HG02870 (cell line): ENCODE data around the gene PRKAG3.

Source experiments
- ATAC-seq: cut with Tn5 transposase; IDR thresholded peaks from one replicate; pipeline ENCODE4 v1.9.1; 2021; ENCODE audit warnings: mild to moderate bottlenecking, moderate library complexity; ENCODE audit not compliant: unreplicated experiment

The PRKAG3 gene

DNA sequence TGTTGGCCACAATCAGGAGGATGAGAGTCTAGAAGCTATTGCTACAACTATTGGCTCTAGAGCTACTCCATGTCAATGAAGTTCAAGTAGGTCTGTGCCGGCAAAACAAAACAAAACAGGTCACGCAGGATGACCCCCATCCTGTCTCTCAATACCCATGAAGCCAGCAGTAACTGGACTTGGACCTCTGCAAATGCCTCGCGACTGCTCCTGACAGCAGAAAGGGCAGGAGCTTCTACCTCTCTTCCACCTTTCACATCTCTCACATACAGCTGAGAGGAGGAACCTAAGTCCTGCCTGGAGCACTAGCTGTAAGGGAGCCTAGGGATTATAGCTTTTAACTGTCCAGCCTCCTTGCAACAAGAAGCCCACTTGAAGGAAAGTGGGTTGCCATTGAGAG, 16.0 kb downstream of the PRKAG3 start:
- no peak for ATAC-seq

DNA sequence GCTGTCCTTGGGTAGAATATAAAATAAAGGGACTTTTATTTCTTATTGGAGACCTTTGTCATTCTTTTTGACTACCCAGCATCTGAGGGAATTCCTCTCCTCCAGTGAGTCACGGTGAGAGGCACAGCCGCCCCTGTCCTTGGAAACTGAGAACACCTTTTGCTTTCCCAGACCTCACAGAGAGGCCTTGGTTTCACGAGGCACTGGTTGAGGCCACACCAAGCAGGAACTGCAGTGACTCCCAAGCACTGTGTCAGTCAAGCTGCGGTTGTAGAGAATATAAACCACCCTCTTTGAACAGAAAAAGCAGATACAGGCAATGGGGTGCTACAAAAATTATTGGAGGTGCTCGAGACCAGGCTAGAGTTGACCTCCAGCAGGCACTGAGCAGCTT, 16.4 kb downstream of the PRKAG3 start:
- ATAC-seq = no peak

DNA sequence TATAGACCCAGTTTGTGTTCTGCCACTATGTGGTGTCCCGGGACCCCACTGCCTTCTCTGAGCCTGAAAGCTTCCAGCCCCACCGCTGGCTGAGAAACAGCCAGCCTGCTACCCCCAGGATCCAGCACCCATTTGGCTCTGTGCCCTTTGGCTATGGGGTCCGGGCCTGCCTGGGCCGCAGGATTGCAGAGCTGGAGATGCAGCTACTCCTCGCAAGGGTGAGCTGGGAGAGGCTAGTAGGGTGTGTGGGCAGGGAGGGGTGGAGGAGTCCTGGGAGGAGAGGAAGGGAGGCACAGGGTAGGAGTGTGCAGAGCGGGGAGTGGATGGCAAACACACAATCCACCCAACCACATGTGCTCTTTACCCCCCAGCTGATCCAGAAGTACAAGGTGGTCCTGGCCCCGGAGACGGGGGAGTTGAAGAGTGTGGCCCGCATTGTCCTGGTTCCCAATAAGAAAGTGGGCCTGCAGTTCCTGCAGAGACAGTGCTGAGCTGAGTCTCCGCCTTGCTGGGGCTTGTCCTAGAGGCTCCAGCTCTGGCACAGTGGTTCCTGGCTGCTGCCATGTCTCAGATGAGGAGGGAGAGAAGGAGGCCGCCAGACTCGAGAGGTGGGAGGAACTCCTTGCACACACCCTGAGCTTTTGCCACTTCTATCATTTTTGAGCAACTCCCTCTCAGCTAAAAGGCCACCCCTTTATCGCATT, 16.9 kb downstream of the PRKAG3 start:
- ATAC-seq = no peak

DNA sequence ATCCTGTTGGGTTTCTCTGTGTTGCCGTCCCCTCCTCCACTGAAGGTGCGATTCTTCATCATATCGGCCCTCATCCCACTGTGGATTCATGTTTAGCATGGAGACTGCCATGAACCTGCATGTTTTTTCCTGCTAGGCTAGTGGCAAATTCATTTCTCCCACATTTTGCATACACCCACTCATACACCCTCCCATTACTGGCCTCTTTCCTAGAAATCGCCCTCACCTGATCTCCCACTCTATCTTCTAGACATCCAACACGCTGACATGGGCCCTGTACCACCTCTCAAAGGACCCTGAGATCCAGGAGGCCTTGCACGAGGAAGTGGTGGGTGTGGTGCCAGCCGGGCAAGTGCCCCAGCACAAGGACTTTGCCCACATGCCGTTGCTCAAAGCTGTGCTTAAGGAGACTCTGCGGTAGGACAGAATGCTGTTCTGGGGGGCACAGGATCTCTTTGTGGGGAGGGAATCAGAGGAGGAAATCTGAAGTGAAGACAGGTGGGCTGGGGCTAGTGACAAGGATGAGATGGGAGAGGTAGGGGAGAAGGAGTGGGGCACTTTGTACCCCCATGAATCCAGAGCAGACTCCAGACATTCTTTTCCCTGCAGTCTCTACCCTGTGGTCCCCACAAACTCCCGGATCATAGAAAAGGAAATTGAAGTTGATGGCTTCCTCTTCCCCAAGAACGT, 17.7 kb downstream of the PRKAG3 start:
- no peak for ATAC-seq

DNA sequence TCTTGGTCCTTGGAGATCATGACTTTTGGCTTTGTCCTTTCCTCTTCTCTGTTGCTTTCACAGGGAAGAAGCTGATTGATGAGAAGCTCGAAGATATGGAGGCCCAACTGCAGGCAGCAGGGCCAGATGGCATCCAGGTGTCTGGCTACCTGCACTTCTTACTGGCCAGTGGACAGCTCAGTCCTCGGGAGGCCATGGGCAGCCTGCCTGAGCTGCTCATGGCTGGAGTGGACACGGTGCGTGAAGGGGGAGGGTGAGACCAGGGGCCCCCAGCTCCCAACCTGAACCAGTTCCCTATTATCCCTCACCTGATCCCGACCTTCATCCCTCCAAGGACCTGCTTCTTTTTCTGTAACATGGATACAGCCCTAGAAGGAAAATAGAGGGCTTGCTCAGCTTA, 18.7 kb downstream of the PRKAG3 start:
- no peak for ATAC-seq

DNA sequence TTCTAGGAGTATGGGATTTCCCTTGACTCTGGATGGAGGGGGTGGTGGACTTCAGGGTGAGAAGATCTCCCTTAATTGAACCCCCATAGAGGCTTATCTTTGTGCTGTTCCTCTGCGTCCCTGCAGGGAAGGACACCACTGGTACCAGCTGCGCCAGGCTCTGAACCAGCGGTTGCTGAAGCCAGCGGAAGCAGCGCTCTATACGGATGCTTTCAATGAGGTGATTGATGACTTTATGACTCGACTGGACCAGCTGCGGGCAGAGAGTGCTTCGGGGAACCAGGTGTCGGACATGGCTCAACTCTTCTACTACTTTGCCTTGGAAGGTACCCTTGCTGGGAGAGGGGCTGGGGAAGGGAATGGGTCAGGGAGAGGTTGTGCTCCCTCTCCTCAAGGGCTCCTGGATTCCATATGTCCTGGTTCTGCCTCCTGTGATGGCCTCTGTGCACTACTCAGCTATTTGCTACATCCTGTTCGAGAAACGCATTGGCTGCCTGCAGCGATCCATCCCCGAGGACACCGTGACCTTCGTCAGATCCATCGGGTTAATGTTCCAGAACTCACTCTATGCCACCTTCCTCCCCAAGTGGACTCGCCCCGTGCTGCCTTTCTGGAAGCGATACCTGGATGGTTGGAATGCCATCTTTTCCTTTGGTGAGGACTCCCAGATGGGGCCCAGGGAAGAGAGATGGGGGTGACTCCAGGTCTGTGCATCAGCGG, 19.3 kb downstream of the PRKAG3 start:
- no peak for ATAC-seq

DNA sequence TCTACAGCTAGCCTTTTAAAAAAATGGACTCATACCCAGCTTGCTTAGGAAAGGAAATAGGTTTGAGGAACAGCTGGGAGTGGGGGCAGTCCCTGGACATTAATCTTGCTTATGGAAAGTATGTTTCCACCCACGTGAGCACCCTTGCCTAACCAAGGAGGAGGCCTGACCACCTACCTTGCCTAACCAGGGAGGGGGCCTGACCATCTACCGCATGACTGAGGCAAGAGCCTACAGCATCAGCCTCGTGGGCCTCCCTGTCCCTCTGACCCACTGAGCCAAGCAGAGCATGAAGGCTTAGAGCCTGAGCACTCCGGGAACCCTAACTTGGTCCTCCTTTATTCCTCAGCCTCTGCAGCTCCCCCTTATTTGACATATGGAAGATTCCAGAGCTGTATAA, 20.2 kb downstream of the PRKAG3 start:
- no peak for ATAC-seq

DNA sequence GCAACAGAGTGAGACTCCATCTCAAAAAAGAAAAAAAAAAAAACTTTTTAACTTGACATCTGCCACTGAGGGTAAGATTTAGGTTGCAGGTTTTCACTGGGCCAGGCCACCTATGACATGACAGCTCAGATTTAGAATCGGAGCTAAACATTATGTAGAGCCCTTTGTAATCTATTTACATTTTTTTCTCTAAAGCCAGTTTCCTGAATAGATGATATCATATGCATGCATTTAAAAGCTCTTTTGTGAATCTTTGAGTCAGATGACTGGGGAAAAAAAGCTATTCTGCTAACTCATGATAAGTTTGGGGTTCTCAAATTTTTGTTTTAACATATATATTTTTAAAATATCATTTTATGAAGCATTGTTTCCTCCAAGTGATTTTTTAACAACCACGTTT, 21.3 kb downstream of the PRKAG3 start:
- no peak for ATAC-seq

DNA sequence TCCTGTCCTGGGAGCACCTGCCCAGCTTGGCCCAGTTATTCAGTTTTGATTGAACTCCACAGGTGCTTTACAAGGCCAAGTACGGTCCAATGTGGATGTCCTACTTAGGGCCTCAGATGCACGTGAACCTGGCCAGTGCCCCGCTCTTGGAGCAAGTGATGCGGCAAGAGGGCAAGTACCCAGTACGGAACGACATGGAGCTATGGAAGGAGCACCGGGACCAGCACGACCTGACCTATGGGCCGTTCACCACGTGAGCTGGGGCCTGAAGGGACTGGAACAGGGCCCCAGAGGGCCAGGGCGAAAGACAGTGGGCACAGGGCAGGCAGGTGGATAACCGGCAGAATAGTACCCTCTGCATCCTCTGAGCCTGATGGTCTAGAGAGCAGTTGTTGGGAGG, 22.1 kb downstream of the PRKAG3 start:
- ATAC-seq = no peak

DNA sequence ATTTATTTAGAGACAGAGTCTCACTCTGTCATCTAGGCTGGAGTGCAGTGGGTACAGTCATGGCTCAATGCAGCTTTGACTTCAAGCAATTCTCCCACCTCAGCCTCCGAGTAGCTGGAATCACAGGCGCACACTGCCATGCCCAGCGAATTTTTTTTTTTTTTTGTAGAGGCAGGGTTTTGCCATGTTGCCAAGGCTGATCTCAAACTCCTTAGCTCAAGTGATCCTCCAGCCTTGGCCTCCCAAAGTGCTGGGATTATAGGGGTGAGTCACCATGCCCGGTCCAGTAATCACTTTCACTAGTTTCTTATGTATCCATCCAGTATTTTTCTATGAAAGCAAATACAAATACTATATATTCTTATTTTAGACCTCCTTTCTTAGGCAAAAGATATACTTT, 24.0 kb downstream of the PRKAG3 start:
- no peak for ATAC-seq

DNA sequence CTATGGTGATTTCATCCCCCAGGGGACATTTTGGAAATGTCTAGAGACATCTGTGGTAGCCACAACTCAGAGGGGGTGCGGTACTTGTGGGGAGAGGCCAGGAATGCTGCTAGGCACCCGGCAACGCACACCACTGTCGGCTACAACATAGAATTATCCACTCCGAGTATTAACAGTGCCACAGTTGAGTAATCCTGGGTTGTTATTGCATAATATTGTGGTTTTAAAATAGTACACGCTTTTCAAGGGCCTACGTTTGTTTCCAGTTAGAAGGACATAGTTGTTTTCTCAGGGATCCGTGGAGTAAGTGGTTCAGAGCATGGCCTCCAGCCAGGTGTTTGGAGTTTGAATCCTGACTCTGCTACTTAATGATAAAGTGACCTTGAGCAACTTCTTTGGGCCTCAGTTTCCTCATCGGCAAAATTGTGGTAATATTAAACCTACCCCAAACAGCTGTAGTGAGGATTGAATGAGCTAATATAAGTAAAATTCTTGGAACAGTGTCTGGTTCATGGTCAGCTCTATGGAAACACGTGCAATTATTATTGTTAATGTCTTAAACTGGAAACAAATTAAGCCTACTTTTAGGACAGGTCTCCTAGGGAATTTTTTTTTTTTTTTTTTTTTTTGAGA, 25.1 kb downstream of the PRKAG3 start:
- no peak for ATAC-seq

DNA sequence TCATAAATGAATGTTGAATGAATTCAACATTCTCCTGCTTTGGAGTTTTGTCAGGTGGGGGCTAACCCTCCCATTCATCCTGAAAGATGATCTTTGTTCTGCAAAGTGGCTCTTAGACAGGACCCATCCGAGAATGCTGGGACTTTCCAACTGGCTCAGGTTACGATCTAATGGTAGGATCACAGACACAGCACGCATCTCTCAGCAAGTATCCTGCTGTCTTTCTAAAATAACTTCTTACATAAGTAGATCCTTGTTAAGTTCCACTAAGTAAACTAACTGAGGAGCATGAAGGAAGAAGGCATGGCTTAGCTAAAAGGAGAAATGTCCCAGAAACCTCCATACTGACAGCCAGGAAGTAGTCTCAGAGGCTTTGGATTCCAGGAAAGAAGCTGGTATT, 26.0 kb downstream of the PRKAG3 start:
- ATAC-seq = no peak

DNA sequence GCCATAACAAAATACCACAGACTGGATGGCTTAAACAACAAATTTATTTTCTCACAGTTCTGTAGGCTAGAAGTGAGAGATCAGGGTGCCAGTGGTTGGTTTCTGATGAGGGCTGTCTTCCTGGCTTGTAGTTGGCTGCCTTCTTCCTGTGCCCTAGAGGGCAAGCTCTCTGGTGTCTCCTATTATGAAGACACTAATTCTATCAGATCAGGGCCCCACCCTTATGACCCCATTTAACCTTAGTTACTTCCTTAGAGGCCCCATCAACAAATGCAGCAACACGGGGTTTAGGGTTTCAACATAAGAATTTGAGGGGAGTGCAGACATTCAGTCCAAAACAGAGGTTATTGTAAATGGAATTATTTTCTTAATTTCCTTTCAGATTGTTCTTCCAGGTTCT, 26.8 kb downstream of the PRKAG3 start:
- ATAC-seq = no peak

DNA sequence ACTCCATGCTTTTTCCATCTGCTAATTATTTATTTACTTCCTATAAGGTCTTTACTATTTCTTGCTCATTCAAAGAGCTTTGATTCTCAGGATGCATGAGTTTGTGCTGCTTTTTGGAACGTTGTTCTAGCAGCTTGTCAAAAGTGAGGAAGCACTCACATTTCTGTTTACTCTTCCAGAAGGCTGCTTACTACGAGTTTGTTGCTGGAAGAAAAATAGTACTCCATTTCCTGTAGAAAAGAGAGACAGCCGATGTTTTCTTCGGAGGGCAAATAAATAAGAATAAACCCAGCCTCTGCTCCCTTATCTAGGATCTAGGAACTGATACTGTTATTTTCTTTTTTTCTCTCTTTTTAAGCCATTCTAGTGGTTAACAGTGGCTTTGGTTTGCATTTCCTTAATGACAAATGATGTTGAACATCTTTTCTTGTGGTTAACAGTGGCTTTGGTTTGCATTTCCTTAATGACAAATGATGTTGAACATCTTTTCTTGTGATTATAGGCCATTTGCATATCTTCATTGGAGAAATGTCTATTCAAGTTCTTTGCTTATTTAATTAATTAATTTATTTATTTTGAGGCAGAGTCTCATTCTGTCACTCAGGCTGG, 29.1 kb downstream of the PRKAG3 start:
- ATAC-seq = no peak

DNA sequence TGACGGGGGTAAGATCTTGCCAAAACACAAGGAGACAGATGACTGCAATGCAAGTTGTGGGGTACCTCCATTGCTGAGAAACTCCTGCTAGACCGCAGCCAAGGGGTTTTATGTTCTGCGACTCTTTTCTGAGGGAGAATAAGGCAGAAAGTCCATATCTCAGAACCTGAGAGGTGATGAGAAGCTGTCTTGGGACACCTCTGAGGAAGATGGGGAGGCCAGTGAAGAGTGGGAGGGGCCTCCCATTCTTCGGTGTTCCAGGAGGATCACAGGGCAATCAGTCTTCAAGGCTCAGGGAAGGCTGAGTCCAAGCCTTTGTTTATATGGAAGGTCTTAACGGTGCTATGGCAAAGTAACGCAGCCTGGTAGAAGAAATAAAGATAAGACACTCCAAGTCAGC, 31.6 kb downstream of the PRKAG3 start:
- no peak for ATAC-seq

DNA sequence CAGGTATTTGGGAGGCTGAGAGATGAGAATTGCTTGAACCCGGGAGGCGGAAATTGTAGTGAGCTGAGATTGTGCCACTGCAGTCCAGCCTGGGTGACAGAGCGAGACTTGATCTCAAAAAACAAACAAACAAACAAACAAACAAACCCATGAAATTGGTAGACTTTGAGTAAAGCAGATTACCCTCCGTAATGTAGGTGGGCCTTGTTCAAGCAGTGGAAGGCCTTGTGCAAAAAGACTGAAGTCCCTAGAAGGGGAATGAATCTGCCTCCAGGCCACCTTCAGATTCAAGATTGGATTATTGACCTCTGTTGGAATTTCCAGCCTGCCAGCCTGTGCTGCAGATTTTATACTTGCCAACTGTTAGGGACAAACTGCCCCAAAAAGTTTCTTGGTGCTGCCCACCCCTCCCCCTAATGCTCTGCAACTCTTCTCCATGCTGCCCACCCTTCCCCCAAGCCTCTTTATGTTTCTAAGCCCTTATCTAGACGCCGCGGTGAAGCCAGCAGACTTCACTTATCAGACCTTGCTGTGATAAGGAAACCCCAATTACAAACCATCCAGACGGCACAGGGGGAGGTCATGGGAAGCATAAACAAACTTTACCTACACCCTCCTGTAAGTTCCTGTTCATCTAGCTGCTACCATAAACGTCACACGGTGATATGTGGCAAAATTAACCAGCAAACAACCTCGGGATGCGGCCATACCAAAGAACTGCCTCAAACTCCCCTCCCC, 32.7 kb downstream of the PRKAG3 start:
- ATAC-seq = no peak

DNA sequence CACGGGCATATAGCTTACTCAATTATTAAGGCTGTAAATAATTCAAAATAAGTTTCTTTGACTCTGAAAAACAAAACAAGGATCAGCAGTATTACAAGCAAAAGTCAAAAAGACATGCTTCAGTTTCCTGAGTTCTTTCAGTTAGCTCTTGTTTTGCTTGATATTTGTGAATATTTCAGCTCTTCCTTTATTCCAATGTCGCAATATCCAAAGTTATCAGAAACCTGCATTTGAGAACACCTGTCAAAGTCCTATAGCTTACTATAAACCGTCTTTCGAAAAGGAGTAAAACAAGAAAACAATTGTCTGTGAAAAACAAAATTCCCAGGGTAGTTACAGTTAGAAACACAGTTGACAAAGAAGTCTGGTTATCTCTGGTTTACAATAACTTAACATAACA, 34.9 kb downstream of the PRKAG3 start:
- ATAC-seq = no peak

DNA sequence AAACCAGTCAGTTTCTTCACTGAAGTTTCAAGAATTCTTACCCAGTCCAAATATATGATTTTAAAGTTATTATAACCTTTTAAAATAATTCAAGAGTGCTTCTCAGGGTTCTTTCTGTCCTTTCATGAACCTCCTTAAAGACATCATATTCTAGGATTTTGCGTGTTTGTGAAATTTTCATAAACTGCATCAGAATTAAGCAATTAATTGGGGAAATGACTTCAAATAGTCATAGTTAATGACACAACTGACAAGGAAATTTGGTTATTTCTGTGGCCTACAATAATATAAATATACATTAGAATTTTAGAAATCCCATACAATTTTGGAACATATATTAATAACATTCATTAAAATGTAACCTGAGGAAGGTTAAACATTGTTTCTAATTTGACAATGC, 39.2 kb downstream of the PRKAG3 start:
- ATAC-seq = no peak

DNA sequence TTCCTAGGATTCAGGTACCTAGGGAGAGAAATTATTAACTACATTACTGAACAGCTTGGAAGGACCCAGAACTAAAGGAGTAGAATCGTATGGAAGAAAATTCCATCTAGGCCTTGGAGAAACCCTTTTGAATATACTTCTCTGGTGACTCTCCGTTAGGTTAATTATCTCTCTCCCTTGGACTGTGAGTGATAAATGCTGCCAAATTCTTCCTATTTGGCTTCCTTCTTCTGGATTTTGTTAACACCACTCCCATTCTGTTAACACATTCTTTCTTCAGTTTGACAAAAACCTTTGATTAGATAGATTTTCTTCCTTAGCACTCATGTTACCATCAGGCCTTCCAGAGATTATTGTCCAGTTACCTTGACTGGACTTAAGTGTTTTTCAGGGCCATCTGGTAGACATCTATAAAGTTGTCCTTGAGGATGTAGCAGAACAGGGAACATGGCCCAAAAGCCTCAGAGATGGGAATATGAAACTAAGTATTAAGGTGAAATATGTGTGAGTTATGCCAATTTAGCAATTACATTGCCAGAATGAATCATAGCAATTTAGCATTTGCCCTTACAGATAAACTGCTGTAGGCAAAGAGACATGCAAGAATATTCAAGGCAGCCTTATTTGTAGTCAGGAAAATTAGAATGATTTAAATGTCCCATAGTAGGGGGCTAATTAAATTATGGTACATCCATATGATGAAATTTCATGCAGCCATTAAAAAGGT, 42.9 kb downstream of the PRKAG3 start:
- no peak for ATAC-seq

DNA sequence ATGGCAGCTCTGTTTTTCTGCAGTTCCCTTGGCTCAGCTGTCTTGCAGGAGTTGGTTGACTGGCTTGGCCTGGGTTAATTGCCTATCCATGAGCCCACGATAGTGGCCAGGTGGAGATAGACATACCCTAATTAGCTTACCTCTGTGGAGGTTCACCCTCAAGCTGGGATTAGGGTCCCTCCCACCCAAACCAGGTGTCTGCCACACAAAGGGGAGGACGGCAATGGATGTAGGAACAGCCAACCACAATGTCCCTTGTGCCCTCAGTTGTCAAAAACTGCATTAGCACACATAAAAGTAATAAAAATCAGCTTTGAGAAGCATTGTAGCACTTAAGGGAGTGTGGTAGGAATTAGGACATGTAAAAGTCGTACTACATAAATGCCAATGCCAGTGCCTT, 45.5 kb downstream of the PRKAG3 start:
- ATAC-seq = no peak
